IMR-90 (cell line): ENCODE data around the gene ACTA2. TPM values are rescaled to one million over a fixed set of nuclear protein-coding genes. Genes with fewer than 3 reads are reported as not detected.
A peak's percentile ranks its signal among the peaks of the same experiment; 100 is the strongest.

ENCODE experiments used
- ATAC-seq: fragments of 200-7000 bp; cut with Tn5 transposase; 2 replicates; pipeline ENCODE4 v1.9.1; 2020; ENCODE audit warnings: low read depth, mild to moderate bottlenecking, moderate library complexity
- BruUV-seq: library from RNA; stranded (reverse); fragments of 400-500 nt; replicated peaks from 2 replicates; lab custom pipeline; 2021; lab: Mats Ljungman, UMichigan
- CTCF ChIA-PET: fragments of 300-600 bp; formaldehyde crosslinking; extraction: SDS; loops from one replicate; lab custom pipeline; 2021; ENCODE audit warnings: antibody characterized with exemption; lab: Yijun Ruan, JAX
- POLR2A ChIA-PET: fragments of 300-600 bp; sonication (Branson Sonifier 250); formaldehyde crosslinking; loops from one replicate; lab custom pipeline; 2022; ENCODE audit warnings: antibody characterized with exemption; ENCODE audit not compliant: unreplicated experiment; lab: Charles Lee
- DNase-seq: peaks from one replicate; pipeline ENCODE4 v3.0.0; 2013
- H2AFZ ChIP-seq: replicated peaks from 2 replicates; pipeline ENCODE3; 2013; ENCODE audit warnings: low read length, mild to moderate bottlenecking; ENCODE audit not compliant: poor library complexity
- H2AK5ac ChIP-seq: 2 replicates; pipeline ENCODE4 v1.6.1; 2013; ENCODE audit warnings: low read depth, low read length, inconsistent platforms
- H2AK9ac ChIP-seq: replicated peaks from 2 replicates; pipeline ENCODE3; 2013; ENCODE audit warnings: mild to moderate bottlenecking, low read depth, low read length, moderate library complexity; ENCODE audit not compliant: poor library complexity
- H2BK120ac ChIP-seq: 2 replicates; pipeline ENCODE4 v1.6.1; 2013; ENCODE audit warnings: low read depth, low read length, inconsistent platforms
- H2BK15ac ChIP-seq: 3 replicates; pipeline ENCODE4 v1.6.1; 2013; ENCODE audit warnings: low read depth, low read length, inconsistent platforms
- H2BK20ac ChIP-seq: 2 replicates; pipeline ENCODE4 v1.6.1; 2013; ENCODE audit warnings: low read depth, mild to moderate bottlenecking, inconsistent platforms, low read length, moderate library complexity
- H2BK5ac ChIP-seq: 2 replicates; pipeline ENCODE4 v1.6.1; 2013; ENCODE audit warnings: mild to moderate bottlenecking, low read depth, low read length, inconsistent platforms; ENCODE audit not compliant: poor library complexity, severe bottlenecking
- H3K14ac ChIP-seq: replicated peaks from 2 replicates; pipeline ENCODE4 v1.6.1; 2013; ENCODE audit warnings: low read depth, low read length, inconsistent platforms
- H3K18ac ChIP-seq: 2 replicates; pipeline ENCODE4 v1.6.1; 2013; ENCODE audit warnings: low read depth, low read length, control low read depth
- H3K23ac ChIP-seq: 2 replicates; pipeline ENCODE4 v1.6.1; 2013; ENCODE audit warnings: low read depth, low read length, inconsistent platforms
- H3K27ac ChIP-seq: 2 replicates; pipeline ENCODE4 v1.5.1; 2013; ENCODE audit warnings: mild to moderate bottlenecking, control low read depth, low read length; ENCODE audit not compliant: insufficient read depth
- H3K27me3 ChIP-seq: 2 replicates; pipeline ENCODE4 v1.6.1; 2013; ENCODE audit warnings: low read length; ENCODE audit not compliant: control insufficient read depth, insufficient read depth
- H3K36me3 ChIP-seq: 2 replicates; pipeline ENCODE4 v1.6.1; 2013; ENCODE audit warnings: low read length, mixed read lengths; ENCODE audit not compliant: control insufficient read depth, insufficient read depth
- H3K4ac ChIP-seq: 2 replicates; pipeline ENCODE4 v1.6.1; 2013; ENCODE audit warnings: low read depth, low read length, inconsistent platforms
- H3K4me1 ChIP-seq: 2 replicates; pipeline ENCODE4 v1.6.1; 2013; ENCODE audit warnings: low read length, mixed read lengths; ENCODE audit not compliant: control insufficient read depth, insufficient read depth
- H3K4me2 ChIP-seq: 2 replicates; pipeline ENCODE4 v1.6.1; 2013; ENCODE audit warnings: low read depth, mild to moderate bottlenecking, control low read depth, low read length, moderate library complexity
- H3K4me3 ChIP-seq: 2 replicates; pipeline ENCODE4 v1.5.1; 2013; ENCODE audit warnings: low read depth, mild to moderate bottlenecking, control low read depth, low read length, moderate library complexity; ENCODE audit not compliant: insufficient read depth
- H3K56ac ChIP-seq: 2 replicates; pipeline ENCODE4 v1.6.1; 2013; ENCODE audit warnings: low read length, inconsistent platforms; ENCODE audit not compliant: insufficient read depth; ENCODE audit errors: extremely low read depth
- H3K79me1 ChIP-seq, 2 experiments: 2 replicates each; pipeline ENCODE4 v1.6.1; 2013; ENCODE audit warnings: low read length in 2 of 2, inconsistent platforms in 1 of 2, low read depth in 1 of 2
- H3K9ac ChIP-seq: 2 replicates; pipeline ENCODE4 v1.6.1; 2013; ENCODE audit warnings: low read depth, low read length, control low read depth
- H3K9me1 ChIP-seq: 2 replicates; pipeline ENCODE4 v1.6.1; 2013; ENCODE audit warnings: low read length, inconsistent platforms; ENCODE audit not compliant: insufficient read depth
- H3K9me3 ChIP-seq: 2 replicates; pipeline ENCODE4 v1.6.1; 2013; ENCODE audit warnings: low read length; ENCODE audit not compliant: control insufficient read depth, insufficient read depth
- H4K20me1 ChIP-seq: 2 replicates; pipeline ENCODE4 v1.6.1; 2013; ENCODE audit warnings: low read length, inconsistent platforms; ENCODE audit not compliant: insufficient read depth
- H4K5ac ChIP-seq: 2 replicates; pipeline ENCODE4 v1.6.1; 2013; ENCODE audit warnings: mild to moderate bottlenecking, low read depth, low read length, control low read depth
- H4K8ac ChIP-seq, 2 experiments: 2 replicates each; pipeline ENCODE4 v1.6.1; 2013; ENCODE audit warnings: low read depth in 2 of 2, low read length in 2 of 2, control low read depth in 1 of 2, inconsistent platforms in 1 of 2
- H4K91ac ChIP-seq: 2 replicates; pipeline ENCODE4 v1.6.1; 2013; ENCODE audit warnings: low read depth, low read length, inconsistent platforms; ENCODE audit not compliant: insufficient read depth
- CHD1 ChIP-seq: IDR thresholded peaks from 2 replicates; pipeline ENCODE4 v1.6.1; 2012; ENCODE audit warnings: low read depth, low read length, improper control_type of control experiment
- MAZ ChIP-seq: IDR thresholded peaks from 2 replicates; pipeline ENCODE4 v1.6.1; 2012; ENCODE audit warnings: low read depth, mild to moderate bottlenecking, low read length, improper control_type of control experiment, moderate library complexity, borderline replicate concordance
- POLR2A ChIP-seq: IDR thresholded peaks from 2 replicates; pipeline ENCODE4 v1.6.1; 2012; ENCODE audit warnings: mild to moderate bottlenecking, low read depth, low read length
- RAD21 ChIP-seq: IDR thresholded peaks from 2 replicates; pipeline ENCODE4 v1.6.1; 2012; ENCODE audit warnings: low read length, improper control_type of control experiment
- RCOR1 ChIP-seq: IDR thresholded peaks from 2 replicates; pipeline ENCODE4 v1.6.1; 2012; ENCODE audit warnings: mild to moderate bottlenecking, low read length, improper control_type of control experiment; ENCODE audit not compliant: insufficient replicate concordance
- RFX5 ChIP-seq: IDR thresholded peaks from 2 replicates; pipeline ENCODE4 v1.8.0; 2012; ENCODE audit warnings: low read depth, mild to moderate bottlenecking, low read length, moderate library complexity
- SMC3 ChIP-seq: fragments of 150-350 bp; IDR thresholded peaks from 2 replicates; pipeline ENCODE4 v1.6.1; 2016; ENCODE audit warnings: low read depth, mild to moderate bottlenecking, antibody characterized with exemption, low read length, moderate library complexity
- WGBS, 2 experiments: methylation state at CpG; one replicate each; pipeline versions ENCODE4 v1.1.5 to v1.1.7; 2013; ENCODE audit warnings: missing lambda C conversion rate in 2 of 2; ENCODE audit not compliant: insufficient read length in 1 of 2; ENCODE audit errors: extremely low coverage in 2 of 2; 5-methylcytosine and 5-hydroxymethylcytosine counted together
- dilution Hi-C: fragments of 300-500 bp; cut with HindIII; formaldehyde crosslinking; loops from one replicate; pipeline ENCODE4 v1.14.3; 2018; ENCODE audit warnings: low sequenced_read_pairs; ENCODE audit not compliant: unreplicated experiment
- in situ Hi-C: fragments of 300-500 bp; cut with MboI; formaldehyde crosslinking; loops from 3 replicates; pipeline ENCODE4 v1.14.3; 2019; ENCODE audit warnings: low sequenced_read_pairs, inconsistent platforms, mixed read lengths
- intact Hi-C: fragments of 100-400 bp; cut with micrococcal nuclease; formaldehyde crosslinking; loops from 2 replicates; pipeline ENCODE4 v1.10.0; 2022
- polyA plus RNA-seq, 3 experiments: library from polyadenylated mRNA; depleted of rRNA; stranded (reverse); fragments of >200 nt; gene quantifications; 2 replicates each; pipeline ENCODE4 v1.2.3, GENCODE V29; 2012; ENCODE audit warnings: low replicate concordance in 1 of 3
- total RNA-seq: library from RNA; depleted of rRNA; stranded (reverse); fragments of >200 nt; gene quantifications from 2 replicates; pipeline ENCODE4 v1.2.3, GENCODE V29; 2012
- TF ChIP-seq, protein P1 (sequence below): conservative IDR thresholded peaks from 2 replicates; pipeline ENCODE4 v1.5.1; 2012; ENCODE audit warnings: mild to moderate bottlenecking, low read depth, low read length, improper control_type of control experiment

ACTA2 gene
- total and polyA plus RNA-seq, 2 of the 4 experiments (the other 2 are of a cell fraction) = 978 to 1,235 TPM

DNA sequence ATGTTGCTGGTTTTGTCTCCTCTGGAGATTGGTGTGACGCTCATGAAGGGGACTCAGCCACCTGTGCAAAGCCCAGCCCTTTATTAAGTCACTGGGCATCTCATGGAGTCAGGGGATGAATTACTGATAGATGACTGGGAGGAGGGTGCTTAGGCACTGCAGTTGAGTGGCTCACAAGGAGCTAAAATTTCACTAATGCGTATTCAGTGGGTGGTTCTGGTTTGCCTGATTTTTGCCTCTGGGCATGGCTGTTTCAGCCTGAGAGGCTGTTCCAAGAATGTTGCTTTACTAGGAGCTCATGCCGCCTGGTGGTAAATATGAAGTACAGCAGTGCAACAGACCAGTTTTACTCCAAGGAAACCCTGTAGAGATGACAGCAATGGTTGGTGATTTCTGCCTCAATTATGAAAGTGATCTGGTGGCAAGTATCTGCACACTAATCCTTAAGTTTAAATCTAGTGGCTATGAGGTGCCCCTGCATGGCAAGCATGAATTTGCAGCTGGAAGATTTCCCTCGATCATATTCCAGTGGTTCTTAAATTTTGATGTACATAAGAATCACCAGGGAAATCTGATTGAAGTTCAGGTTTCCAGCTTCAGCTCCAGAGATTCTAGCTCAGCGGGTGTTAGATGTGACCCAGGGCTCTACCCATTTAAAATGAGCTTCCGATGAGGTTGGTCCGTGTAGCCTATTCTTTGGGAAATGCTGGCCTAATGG lies 19.9 kb downstream of the ACTA2 start:
- dilution Hi-C loops = no loop called here
- H4K20me1 ChIP-seq = peaks cover 20% of the 10 kb centered on the region
- TF ChIP-seq SMC3 = peak; percentile 96
- peak; percentile 91 for TF ChIP-seq RAD21
- TF ChIP-seq, protein P1, sequence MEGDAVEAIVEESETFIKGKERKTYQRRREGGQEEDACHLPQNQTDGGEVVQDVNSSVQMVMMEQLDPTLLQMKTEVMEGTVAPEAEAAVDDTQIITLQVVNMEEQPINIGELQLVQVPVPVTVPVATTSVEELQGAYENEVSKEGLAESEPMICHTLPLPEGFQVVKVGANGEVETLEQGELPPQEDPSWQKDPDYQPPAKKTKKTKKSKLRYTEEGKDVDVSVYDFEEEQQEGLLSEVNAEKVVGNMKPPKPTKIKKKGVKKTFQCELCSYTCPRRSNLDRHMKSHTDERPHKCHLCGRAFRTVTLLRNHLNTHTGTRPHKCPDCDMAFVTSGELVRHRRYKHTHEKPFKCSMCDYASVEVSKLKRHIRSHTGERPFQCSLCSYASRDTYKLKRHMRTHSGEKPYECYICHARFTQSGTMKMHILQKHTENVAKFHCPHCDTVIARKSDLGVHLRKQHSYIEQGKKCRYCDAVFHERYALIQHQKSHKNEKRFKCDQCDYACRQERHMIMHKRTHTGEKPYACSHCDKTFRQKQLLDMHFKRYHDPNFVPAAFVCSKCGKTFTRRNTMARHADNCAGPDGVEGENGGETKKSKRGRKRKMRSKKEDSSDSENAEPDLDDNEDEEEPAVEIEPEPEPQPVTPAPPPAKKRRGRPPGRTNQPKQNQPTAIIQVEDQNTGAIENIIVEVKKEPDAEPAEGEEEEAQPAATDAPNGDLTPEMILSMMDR = peak; percentile 95
- TF ChIP-seq MAZ = peak; percentile 22; the same call in 1 of the 2 replicates
- TF ChIP-seq RCOR1 = peak; percentile 15
- TF ChIP-seq CHD1 = no peak
- TF ChIP-seq RFX5 = no peak
- TF ChIP-seq POLR2A = no peak
- H4K8ac ChIP-seq = peak overlapping the region in 1 of 2 experiments; percentile 46; a peak in 1 of 4 replicates
- no peak overlapping the region for H3K4me3 ChIP-seq
- no peak overlapping the region for H2BK15ac ChIP-seq
- in situ Hi-C loops = no loop called here
- peak overlapping the region; percentile 9; the same call in 1 of the 2 replicates for H4K5ac ChIP-seq
- 45% methylated on average over 4 of the region's 7 CpGs; no CpG with 5 or more reads in 1 of the 2 experiments for WGBS, 2 experiments
- DNase-seq (peak; percentile 87), ATAC-seq (peak; percentile 74)
- peak overlapping the region; percentile 46; the same call in 1 of the 2 replicates for H2AK5ac ChIP-seq
- H3K14ac ChIP-seq = peak overlapping the region; percentile 20; the same call in 1 of the 2 replicates
- H3K9me3 ChIP-seq = no peaks in the 10 kb centered on the region
- ChIA-PET POLR2A (interaction anchor here (0.5 to 1.5 kb wide), 5 partner anchors 12 to 93 kb away, joined by 3 to 11 read pairs (median 4); partner anchors contain the start of gene ACTA2), CTCF (interaction anchor here (0.6 to 2.9 kb wide), 16 partner anchors 9 to 692 kb away, joined by 3 to 36 read pairs (median 4); no protein-coding TSS in a partner anchor)
- peak overlapping the region; percentile 30 for H2BK5ac ChIP-seq
- intact Hi-C loops = loop anchor here (1.0 to 5.0 kb wide), 2 partner anchors 97 to 365 kb away; no protein-coding TSS in a partner anchor
- H3K9me1 ChIP-seq = 0 out of 2 replicates have a peak, but pooled peaks cover 3% of the 10 kb centered on the region
- H2AFZ ChIP-seq = peak overlapping the region; percentile 15
- H3K56ac ChIP-seq = no peak overlapping the region
- H3K18ac ChIP-seq = 0 out of 2 replicates have a peak overlapping the region, but pooled peaks have one; percentile 10
- H2BK120ac ChIP-seq = 0 out of 2 replicates have a peak overlapping the region, but pooled peaks have one; percentile 21
- peak overlapping the region; percentile 14; the same call in 1 of the 2 replicates for H4K91ac ChIP-seq
- no peak overlapping the region for H3K9ac ChIP-seq
- H3K79me1 ChIP-seq = peaks cover 6 to 26% of the 10 kb centered on the region in 2 experiments; a peak in 3 of 4 replicates
- no peak overlapping the region for H3K4me2 ChIP-seq
- H3K23ac ChIP-seq = no peak overlapping the region
- peaks cover 23% of the 10 kb centered on the region for H3K36me3 ChIP-seq
- no peaks in the 10 kb centered on the region for H3K27me3 ChIP-seq
- H2BK20ac ChIP-seq = peak overlapping the region; percentile 41; the same call in 1 of the 2 replicates
- peak overlapping the region; percentile 52 for H3K27ac ChIP-seq
- no peak overlapping the region for H2AK9ac ChIP-seq
- no TSS peak for BruUV-seq
- H3K4me1 ChIP-seq = peaks cover 4% of the 10 kb centered on the region
- H3K4ac ChIP-seq = peak overlapping the region; percentile 65
